Neural progenitor cell (in vitro differentiated cells): ENCODE results near the gene CYP26A1.

Experiments used
- CTCF ChIP-seq: fragments of 200-600 bp; sonication (generic); IDR thresholded peaks from 2 replicates; pipeline ENCODE4 v1.5.1; 2017; ENCODE audit warnings: antibody characterized with exemption, mild to moderate bottlenecking
- EZH2 ChIP-seq: fragments of 200-600 bp; sonication (generic); IDR thresholded peaks from 2 replicates; pipeline ENCODE4 v1.6.1; 2017; ENCODE audit warnings: antibody characterized with exemption, mild to moderate bottlenecking, moderate library complexity

- TF ChIP-seq EZH2 (no peak), CTCF (no peak)
These were observed 50.1 kb downstream of the CYP26A1 start for GRCh38 chr10:93123766-93124165.
